Airway epithelial cell (primary cell): ENCODE results near the gene MDFI. TPM values are rescaled to one million over a fixed set of nuclear protein-coding genes. Genes with fewer than 3 reads are reported as not detected.

ENCODE experiments used
- total RNA-seq: library from RNA; depleted of rRNA; stranded (reverse); fragments of >200 nt; gene quantifications from 2 replicates; pipeline ENCODE4 v1.2.3, GENCODE V29; 2015

The MDFI gene
- 270 and 324 TPM in 2 replicates for total RNA-seq

GRCh38 chr6:41638002-41638934 is at the start of gene MDFI:
Gene MDFI, plus strand, starts transcription at chr6:41638468. Its CDS starts 282 bp downstream, at chr6:41638750.

Other genes with a start within 250 kb of the MDFI start
- 8.2 and 13.2 TPM in 2 replicates for gene FOXP4, start 92.1 kb upstream of the MDFI start, total RNA-seq
- 11.4 and 14.2 TPM in 2 replicates for gene TFEB, start 97.1 kb downstream of the MDFI start, total RNA-seq
- not detected in 2 replicates for gene PGC, start 108.9 kb downstream of the MDFI start, total RNA-seq
- gene FRS3, start 141.4 kb downstream of the MDFI start, total RNA-seq, result 0.70 and 1.2 TPM in 2 replicates
- gene PRICKLE4, start 142.3 kb downstream of the MDFI start, total RNA-seq, result 0.28 and 2.5 TPM in 2 replicates
- gene TOMM6, start 149.2 kb downstream of the MDFI start, total RNA-seq, result 231 and 338 TPM in 2 replicates